ENCODE results near the gene OR5C1.

OR5C1 gene

GRCh38 chr9:122819326-122819725 lies 30.6 kb downstream of the OR5C1 start:
- no peaks in the 10 kb centered on the region for H3K4me1 ChIP-seq (ENCODE audit: insufficient read depth, low read length)
- peaks cover 57% of the 10 kb centered on the region for H3K36me3 ChIP-seq (ENCODE audit: insufficient read depth, low read length)
- H3K4me2 ChIP-seq (ENCODE audit: insufficient read depth, low read length) = no peak overlapping the region
- peaks cover 5% of the 10 kb centered on the region; the same call in 1 of the 2 replicates for H4K20me1 ChIP-seq (ENCODE audit: insufficient read depth, low read length)
- H2AFZ ChIP-seq (ENCODE audit: low read depth, low read length) = no peak overlapping the region
- no peak overlapping the region for H3K27ac ChIP-seq (ENCODE audit: low read length)
- DNase-seq = no peak
- H3K27me3 ChIP-seq (ENCODE audit: insufficient read depth, low read length, poor library complexity) = no peaks in the 10 kb centered on the region
- no peak overlapping the region for H3K9ac ChIP-seq (ENCODE audit: low read depth, low read length)
- no peak for ATAC-seq (ENCODE audit: insufficient read depth, low read depth)
- no peaks in the 10 kb centered on the region for H3K9me3 ChIP-seq (ENCODE audit: insufficient read depth, low read length, severe bottlenecking)
- H3K4me3 ChIP-seq (ENCODE audit: low read depth in 1 of 2, low read length in 2 of 2) = no peak overlapping the region
- peaks cover 5% of the 10 kb centered on the region for H3K79me2 ChIP-seq (ENCODE audit: insufficient read depth, low read length)
- TF ChIP-seq CTCF (IDR thresholded peaks at IDR 0.05; ENCODE audit: borderline replicate concordance, extremely low read depth, low read length, poor library complexity, severe bottlenecking) = no peak
- TF ChIP-seq EZH2 (IDR thresholded peaks at IDR 0.05; ENCODE audit: borderline replicate concordance, low read depth, low read length, severe bottlenecking) = no peak

- no peak overlapping the region for H3K4me2 ChIP-seq (ENCODE audit: insufficient read depth, low read length)
- no peak for DNase-seq
Observed at GRCh38 chr9:122819791-122820489, 31.2 kb downstream of the OR5C1 start.

GRCh38 chr9:122820490-122820845 lies 31.7 kb downstream of the OR5C1 start:
- TF ChIP-seq CTCF (IDR thresholded peaks at IDR 0.05; ENCODE audit: borderline replicate concordance, extremely low read depth, low read length, poor library complexity, severe bottlenecking) (no peak), EZH2 (IDR thresholded peaks at IDR 0.05; ENCODE audit: borderline replicate concordance, low read depth, low read length, severe bottlenecking) (no peak)
- Histone ChIP-seq H3K4me1 (ENCODE audit: insufficient read depth, low read length) (no peaks in the 10 kb centered on the region; the same call in 1 of the 2 replicates), H3K9me3 (ENCODE audit: insufficient read depth, low read length, severe bottlenecking) (no peaks in the 10 kb centered on the region), H3K9ac (ENCODE audit: low read depth, low read length) (no peak overlapping the region), H3K27ac (ENCODE audit: low read length) (no peak overlapping the region), H3K36me3 (ENCODE audit: insufficient read depth, low read length) (peaks cover 63% of the 10 kb centered on the region), H3K4me3 (ENCODE audit: low read depth in 1 of 2, low read length in 2 of 2) (no peak overlapping the region), H4K20me1 (ENCODE audit: insufficient read depth, low read length) (peaks cover 6% of the 10 kb centered on the region; the same call in 1 of the 2 replicates), H2AFZ (ENCODE audit: low read depth, low read length) (no peak overlapping the region), H3K79me2 (ENCODE audit: insufficient read depth, low read length) (peaks cover 15% of the 10 kb centered on the region), H3K4me2 (ENCODE audit: insufficient read depth, low read length) (no peak overlapping the region), H3K27me3 (ENCODE audit: insufficient read depth, low read length, poor library complexity) (no peaks in the 10 kb centered on the region)
- DNase-seq = no peak
- ATAC-seq (ENCODE audit: insufficient read depth, low read depth) = no peak

More at GRCh38 chr9:122819791-122820489, 31.2 kb downstream of the OR5C1 start:
- peaks cover 63% of the 10 kb centered on the region for H3K36me3 ChIP-seq (ENCODE audit: insufficient read depth, low read length)
- H3K9me3 ChIP-seq (ENCODE audit: insufficient read depth, low read length, severe bottlenecking) = no peaks in the 10 kb centered on the region
- ATAC-seq (ENCODE audit: insufficient read depth, low read depth) = no peak
- H3K79me2 ChIP-seq (ENCODE audit: insufficient read depth, low read length) = peaks cover 11% of the 10 kb centered on the region
- no peaks in the 10 kb centered on the region for H3K27me3 ChIP-seq (ENCODE audit: insufficient read depth, low read length, poor library complexity)
- peaks cover 6% of the 10 kb centered on the region; the same call in 1 of the 2 replicates for H4K20me1 ChIP-seq (ENCODE audit: insufficient read depth, low read length)
- no peak overlapping the region for H3K27ac ChIP-seq (ENCODE audit: low read length)
- H3K4me1 ChIP-seq (ENCODE audit: insufficient read depth, low read length) = no peaks in the 10 kb centered on the region
- H3K4me3 ChIP-seq (ENCODE audit: low read depth in 1 of 2, low read length in 2 of 2) = no peak overlapping the region
- no peak overlapping the region for H3K9ac ChIP-seq (ENCODE audit: low read depth, low read length)
- no peak overlapping the region for H2AFZ ChIP-seq (ENCODE audit: low read depth, low read length)
- TF ChIP-seq CTCF (IDR thresholded peaks at IDR 0.05; ENCODE audit: borderline replicate concordance, extremely low read depth, low read length, poor library complexity, severe bottlenecking) = no peak
- no peak for TF ChIP-seq EZH2 (IDR thresholded peaks at IDR 0.05; ENCODE audit: borderline replicate concordance, low read depth, low read length, severe bottlenecking)
